Spinal cord (tissue), 10 donors: ENCODE data around the gene SFXN5. TPM values are rescaled to one million over a fixed set of nuclear protein-coding genes. Genes with fewer than 3 reads are reported as not detected.

ENCODE experiments used
- DNase-seq, 6 donors: peaks; one replicate each; pipeline versions ENCODE4 v3.0.0 to v3.0.0-alpha.2; 2013 to 2015; ENCODE audit warnings: low spot score in 6 of 6, low read depth in 4 of 6
- H3K27ac ChIP-seq: one replicate; pipeline ENCODE4 v1.5.1; 2013; ENCODE audit warnings: low read depth, low read length, control low read depth
- H3K27me3 ChIP-seq: one replicate; pipeline ENCODE4 v1.6.1; 2013; ENCODE audit warnings: low read length; ENCODE audit not compliant: control insufficient read depth, insufficient read depth
- H3K36me3 ChIP-seq: one replicate; pipeline ENCODE4 v1.6.1; 2013; ENCODE audit warnings: low read length; ENCODE audit not compliant: control insufficient read depth, insufficient read depth
- H3K4me1 ChIP-seq: one replicate; pipeline ENCODE4 v1.6.1; 2013; ENCODE audit warnings: low read length; ENCODE audit not compliant: control insufficient read depth, insufficient read depth
- H3K4me3 ChIP-seq: one replicate; pipeline ENCODE4 v1.5.1; 2013; ENCODE audit warnings: low read depth, low read length, control low read depth
- H3K9me3 ChIP-seq: one replicate; pipeline ENCODE4 v1.6.1; 2013; ENCODE audit warnings: low read length; ENCODE audit not compliant: control insufficient read depth, insufficient read depth
- WGBS: methylation state at CpG from one replicate; pipeline ENCODE4 v1.1.5; 2013; ENCODE audit warnings: missing lambda C conversion rate; ENCODE audit not compliant: insufficient coverage; 5-methylcytosine and 5-hydroxymethylcytosine counted together
- polyA plus RNA-seq, 2 donors: library from polyadenylated mRNA; unstranded; fragments of 120-200 nt; gene quantifications; one replicate each; pipeline ENCODE4 v1.2.1, GENCODE V29; 2013; ENCODE audit not compliant: insufficient read length in 2 of 2
- total RNA-seq, 2 donors: library from RNA; depleted of rRNA in 1 of 2; stranded (reverse); fragments of 120-200 nt in 1 of 2; fragments of >200 nt in 1 of 2; gene quantifications; one replicate each; pipeline versions ENCODE4 v1.2.3 to v1.2.4, GENCODE V29; 2013 to 2014
- donor health status: healthy.

Gene SFXN5
- total and polyA plus RNA-seq, 4 donors, result 26.0 to 73.9 (median 54.8) TPM

GRCh38 chr2:73006969-73007710 is 64.4 kb downstream of the SFXN5 start:
- 90% methylated on average over 9 of the region's 14 CpGs for whole genome bisulfite sequencing

GRCh38 chr2:73004889-73005596 is 66.5 kb downstream of the SFXN5 start:
- WGBS, result 87% methylated on average over 10 of the region's 14 CpGs
- Histone ChIP-seq H3K27ac (no peak overlapping the region), H3K4me1 (peaks cover 6% of the 10 kb centered on the region), H3K36me3 (peaks cover 29% of the 10 kb centered on the region), H3K27me3 (no peaks in the 10 kb centered on the region), H3K4me3 (no peak overlapping the region), H3K9me3 (no peaks in the 10 kb centered on the region)
- peak in 1 of 6 donors; percentile 36 for DNase-seq

More at GRCh38 chr2:73006969-73007710, 64.4 kb downstream of the SFXN5 start:
- peaks cover 6% of the 10 kb centered on the region for H3K4me1 ChIP-seq
- H3K27ac ChIP-seq, result no peak overlapping the region
- H3K27me3 ChIP-seq, result no peaks in the 10 kb centered on the region
- no peak overlapping the region for H3K4me3 ChIP-seq
- DNase-seq, result no peak
- H3K9me3 ChIP-seq, result peaks cover 2% of the 10 kb centered on the region
- H3K36me3 ChIP-seq, result peaks cover 18% of the 10 kb centered on the region

GRCh38 chr2:73004466-73004865 is 67.0 kb downstream of the SFXN5 start:
- H3K4me1 ChIP-seq, result peaks cover 6% of the 10 kb centered on the region
- DNase-seq, result no peak
- no peaks in the 10 kb centered on the region for H3K27me3 ChIP-seq
- H3K9me3 ChIP-seq, result no peaks in the 10 kb centered on the region
- peaks cover 34% of the 10 kb centered on the region for H3K36me3 ChIP-seq
- H3K27ac ChIP-seq, result no peak overlapping the region
- H3K4me3 ChIP-seq, result no peak overlapping the region
- 77% methylated on average over 9 of the region's 12 CpGs for WGBS

GRCh38 chr2:73003027-73003426 is 68.5 kb downstream of the SFXN5 start:
- Histone ChIP-seq H3K4me3 (no peak overlapping the region), H3K36me3 (peaks cover 31% of the 10 kb centered on the region), H3K27ac (no peak overlapping the region), H3K9me3 (no peaks in the 10 kb centered on the region), H3K4me1 (peaks cover 6% of the 10 kb centered on the region), H3K27me3 (no peaks in the 10 kb centered on the region)
- DNase-seq, result no peak
- 94% methylated on average over 8 of the region's 8 CpGs for WGBS

GRCh38 chr2:73000808-73001570 is 70.5 kb downstream of the SFXN5 start:
- H3K4me1 ChIP-seq, result peaks cover 6% of the 10 kb centered on the region
- H3K36me3 ChIP-seq, result peaks cover 36% of the 10 kb centered on the region
- H3K27me3 ChIP-seq, result no peaks in the 10 kb centered on the region
- H3K27ac ChIP-seq, result no peak overlapping the region
- no peak for DNase-seq
- 90% methylated on average over 5 of the region's 6 CpGs for WGBS
- no peak overlapping the region for H3K4me3 ChIP-seq
- H3K9me3 ChIP-seq, result no peaks in the 10 kb centered on the region

GRCh38 chr2:72999729-73000725 is 71.5 kb downstream of the SFXN5 start:
- Histone ChIP-seq H3K36me3 (peaks cover 39% of the 10 kb centered on the region), H3K4me3 (no peak overlapping the region), H3K9me3 (no peaks in the 10 kb centered on the region), H3K27me3 (no peaks in the 10 kb centered on the region), H3K4me1 (peaks cover 6% of the 10 kb centered on the region), H3K27ac (no peak overlapping the region)
- 91% methylated on average over 12 of the region's 13 CpGs for WGBS
- no peak for DNase-seq

- Histone ChIP-seq H3K27ac (no peak overlapping the region), H3K36me3 (peaks cover 43% of the 10 kb centered on the region), H3K27me3 (no peaks in the 10 kb centered on the region), H3K9me3 (no peaks in the 10 kb centered on the region), H3K4me3 (no peak overlapping the region), H3K4me1 (peaks cover 5% of the 10 kb centered on the region)
- no peak for DNase-seq
- WGBS, result 100% methylated on average over 4 of the region's 4 CpGs
Observed at GRCh38 chr2:72998724-72999123, 72.8 kb downstream of the SFXN5 start.

- no peak for DNase-seq
- H3K36me3 ChIP-seq, result peaks cover 43% of the 10 kb centered on the region
- H3K4me1 ChIP-seq, result peaks cover 8% of the 10 kb centered on the region
- no peak overlapping the region for H3K4me3 ChIP-seq
- WGBS, result 92% methylated on average over 12 of the region's 12 CpGs
- no peaks in the 10 kb centered on the region for H3K27me3 ChIP-seq
- no peaks in the 10 kb centered on the region for H3K9me3 ChIP-seq
- H3K27ac ChIP-seq, result no peak overlapping the region
Observed at GRCh38 chr2:72998234-72998651, 73.3 kb downstream of the SFXN5 start.

- WGBS, result 89% methylated on average over 4 of the region's 7 CpGs
- no peak for DNase-seq
- Histone ChIP-seq H3K36me3 (peaks cover 49% of the 10 kb centered on the region), H3K27me3 (no peaks in the 10 kb centered on the region), H3K4me1 (peaks cover 16% of the 10 kb centered on the region), H3K9me3 (no peaks in the 10 kb centered on the region), H3K4me3 (no peak overlapping the region), H3K27ac (no peak overlapping the region)
Observed at GRCh38 chr2:72996117-72996502, 75.4 kb downstream of the SFXN5 start.
